Measurements from ENCODE around the gene SELENOK.
A peak's percentile ranks its signal among the peaks of the same experiment; 100 is the strongest.

SELENOK gene

GRCh38 chr3:53883008-53883407, 8.7 kb downstream of the SELENOK start:
- no peak for DNase-seq (ENCODE audit: low read depth)

- DNase-seq (ENCODE audit: low read depth): peak; percentile 37
Observed at GRCh38 chr3:53881691-53882593, 9.7 kb downstream of the SELENOK start, which contains the start of gene ACTR8. ACTR8 (minus strand) TSS chr3:53882152; CDS start chr3:53882101, 51 bp downstream.

GRCh38 chr3:53880396-53881345, 11.0 kb downstream of the SELENOK start:
- DNase-seq (ENCODE audit: low read depth): no peak

GRCh38 chr3:53865732-53866499, 25.7 kb downstream of the SELENOK start:
- no peak for DNase-seq (ENCODE audit: low read depth)

GRCh38 chr3:53863145-53863544, 28.5 kb downstream of the SELENOK start:
- no peak for DNase-seq (ENCODE audit: low read depth)

DNA sequence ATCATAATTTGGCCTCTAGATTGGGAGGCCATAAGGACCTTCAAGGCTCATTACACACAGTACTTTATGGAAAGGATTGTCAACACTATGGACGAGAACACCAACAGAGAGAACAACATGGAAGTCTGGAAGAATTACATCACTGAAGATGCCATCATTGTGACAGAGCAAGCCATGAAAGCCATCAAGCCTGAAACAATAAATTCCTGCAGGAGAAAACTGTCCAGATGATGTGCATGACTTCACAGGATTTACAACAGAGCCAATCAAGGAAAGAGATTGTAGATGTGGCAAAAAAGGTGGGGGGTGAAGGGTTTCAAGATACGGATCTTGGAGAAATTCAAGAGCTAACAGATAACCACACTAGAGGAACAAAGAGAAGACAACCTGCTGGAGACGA, 29.4 kb downstream of the SELENOK start:
- DNase-seq (ENCODE audit: low read depth): no peak

DNA sequence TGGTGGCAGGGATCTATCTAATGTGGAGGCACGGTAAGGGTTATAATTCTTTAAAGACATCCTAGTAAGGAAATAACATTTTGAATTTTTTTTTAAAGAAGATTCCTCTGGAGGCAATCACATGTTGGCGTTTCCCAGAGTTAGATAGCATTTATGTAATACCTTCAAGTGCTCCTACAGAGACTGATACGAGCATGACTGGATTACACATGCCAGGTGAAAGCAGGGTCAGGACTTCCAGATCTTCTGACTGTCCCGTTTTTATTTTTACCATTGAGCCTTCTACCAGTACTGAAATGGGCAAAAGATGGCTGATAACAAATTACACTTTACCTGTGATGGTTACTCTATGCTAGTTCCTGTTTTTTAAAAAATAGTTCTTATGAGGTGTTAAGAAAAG, 31.5 kb downstream of the SELENOK start:
- no peak for DNase-seq (ENCODE audit: low read depth)

DNA sequence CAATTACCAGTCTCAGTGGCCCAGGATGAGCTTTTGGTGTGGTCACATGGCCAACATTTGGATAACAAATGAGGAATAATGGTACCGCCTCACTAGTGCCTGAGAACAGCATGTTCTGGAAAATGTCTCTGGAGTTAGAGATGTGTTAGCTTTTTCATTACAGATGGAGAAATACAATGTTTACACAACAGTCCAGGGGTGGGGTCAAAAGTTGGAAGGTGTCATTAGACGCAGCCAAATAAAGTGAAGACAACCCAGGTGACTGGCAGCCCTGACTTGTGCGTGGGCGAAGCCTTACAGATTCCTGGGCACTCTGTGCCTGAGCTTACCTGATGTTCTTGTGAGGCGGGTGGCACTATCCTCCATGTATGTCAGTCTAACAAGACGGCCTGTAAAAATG, 32.5 kb downstream of the SELENOK start:
- no peak for DNase-seq (ENCODE audit: low read depth)

DNA sequence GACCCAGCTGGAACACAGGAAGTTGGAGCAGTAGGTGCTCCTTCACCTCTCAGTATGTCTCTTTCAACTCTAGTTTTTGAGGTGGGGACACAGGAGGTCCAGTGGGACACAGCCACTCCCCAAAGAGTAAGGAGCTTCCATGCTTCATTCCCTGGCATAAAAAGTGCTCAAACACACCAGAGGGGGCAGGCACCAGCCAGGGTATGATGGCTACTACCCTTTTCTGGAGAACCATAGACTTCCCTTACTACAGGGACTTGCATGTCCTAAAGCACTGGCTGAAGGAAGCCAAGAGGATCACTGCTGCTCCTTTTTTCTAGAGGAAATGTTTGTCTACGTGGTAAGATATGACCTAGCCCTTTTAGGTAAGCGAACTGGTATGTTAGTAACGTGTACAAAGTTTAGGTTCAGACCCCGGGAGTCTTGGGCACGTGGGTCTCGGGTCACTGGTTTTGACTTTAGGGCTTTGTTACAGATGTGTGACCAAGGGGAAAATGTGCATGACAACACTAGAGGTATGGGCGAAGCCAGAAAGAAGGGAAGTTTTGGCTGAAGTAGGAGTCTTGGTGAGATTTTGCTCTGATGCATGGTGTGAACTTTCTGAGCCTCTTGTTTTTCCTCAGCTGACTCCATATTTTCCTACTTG, 33.4 kb downstream of the SELENOK start:
- DNase-seq (ENCODE audit: low read depth): no peak

GRCh38 chr3:53856964-53857363, 34.7 kb downstream of the SELENOK start:
- no peak for DNase-seq (ENCODE audit: low read depth)

DNA sequence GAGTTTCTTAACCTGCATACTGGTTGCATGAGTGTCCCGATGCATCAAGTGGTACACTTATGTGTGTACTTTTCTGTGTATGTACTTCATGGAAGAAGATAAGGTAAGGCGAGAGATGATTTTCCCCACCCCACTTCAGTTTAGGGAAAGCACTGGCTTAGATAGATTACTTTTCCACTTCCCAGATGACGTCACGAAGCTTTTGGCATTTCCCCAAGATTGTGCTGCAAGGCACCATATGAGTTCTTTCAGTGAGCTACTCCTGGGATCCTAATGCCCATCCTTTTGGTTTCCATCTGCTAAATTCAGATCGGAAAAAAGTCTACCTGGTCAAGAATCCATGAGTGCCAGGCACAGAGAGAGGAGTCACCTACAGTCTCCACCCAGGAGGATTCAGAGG, 40.8 kb downstream of the SELENOK start:
- no peak for DNase-seq (ENCODE audit: low read depth)

GRCh38 chr3:53849916-53850315, 41.7 kb downstream of the SELENOK start:
- no peak for DNase-seq (ENCODE audit: low read depth)

DNA sequence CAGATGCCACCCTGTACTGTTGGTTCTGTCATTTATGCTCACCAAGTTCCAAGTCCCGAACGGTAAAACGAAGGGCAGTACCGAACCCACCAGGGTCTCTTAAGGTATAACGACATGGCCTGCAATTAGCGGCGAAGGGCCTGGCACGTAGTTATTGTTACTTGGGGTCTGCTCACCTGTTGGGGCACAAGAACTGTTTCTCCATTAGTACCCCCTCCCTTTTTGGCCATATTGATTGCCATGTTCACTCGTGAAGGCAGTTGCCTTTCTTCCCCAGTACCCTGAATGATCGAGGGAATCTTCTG, 44.9 kb downstream of the SELENOK start:
- no peak for DNase-seq (ENCODE audit: low read depth)

- no peak for DNase-seq (ENCODE audit: low read depth)
Observed at GRCh38 chr3:53846134-53846850, 45.4 kb downstream of the SELENOK start, which contains the start of the genes CHDH and IL17RB. CHDH (minus strand) TSS chr3:53846419; CDS start chr3:53824008, 22,411 bp downstream. IL17RB (plus strand) TSS chr3:53846568; CDS start chr3:53846589, 21 bp downstream.

DNA sequence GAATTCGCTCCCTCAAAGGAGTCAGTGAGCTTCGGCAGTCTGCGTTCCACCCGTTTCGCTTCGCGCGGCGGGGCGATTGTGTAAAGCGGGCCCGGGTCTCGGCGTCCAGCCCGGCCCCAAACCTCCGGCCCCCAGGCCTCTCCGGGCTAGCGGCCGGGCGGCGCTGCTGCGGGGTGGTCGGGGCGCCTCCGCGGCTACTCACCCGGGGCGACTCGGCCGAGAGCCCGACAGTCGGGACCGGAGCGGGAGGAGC, 45.9 kb downstream of the SELENOK start:
- no peak for DNase-seq (ENCODE audit: low read depth)

DNA sequence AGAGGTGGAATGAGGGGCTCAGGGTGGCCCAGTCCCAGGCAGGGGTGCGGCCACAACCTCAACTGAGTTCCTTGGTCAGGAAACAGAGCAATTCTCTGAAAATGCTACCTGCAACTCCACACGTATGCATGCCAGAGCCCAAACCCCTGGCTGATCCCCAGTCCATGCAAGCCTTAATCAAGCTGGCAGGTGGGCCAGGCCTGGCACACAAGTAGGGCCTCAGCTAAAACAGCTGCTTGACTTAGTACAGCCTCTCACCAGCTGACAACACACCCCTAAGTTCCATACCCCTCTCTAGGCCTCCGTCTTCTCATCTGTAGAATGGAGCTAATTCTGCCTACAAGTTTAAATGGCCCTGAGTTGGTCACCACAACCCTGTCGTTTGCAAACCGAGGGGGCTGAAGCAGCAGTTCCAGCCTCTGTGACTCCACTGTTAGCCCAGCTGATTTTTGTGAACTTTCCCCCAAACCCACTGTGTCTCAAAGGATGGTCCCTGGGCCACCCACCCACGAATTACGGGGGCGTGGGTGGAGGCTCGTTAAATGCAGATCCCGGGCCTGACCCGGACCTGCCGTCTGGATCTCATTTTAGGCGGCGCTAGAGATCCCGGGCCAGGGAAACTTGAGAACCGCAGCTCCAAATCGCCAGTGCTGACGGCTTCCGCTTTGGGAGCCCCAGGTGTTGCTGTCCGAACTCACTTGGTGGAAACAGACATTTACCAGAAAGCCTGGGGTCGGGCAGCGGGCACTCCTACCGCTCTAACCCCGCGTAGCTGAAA, 46.4 kb downstream of the SELENOK start:
- DNase-seq (ENCODE audit: low read depth): no peak

- no peak for DNase-seq (ENCODE audit: low read depth)
Observed at GRCh38 chr3:53844262-53845102, 47.2 kb downstream of the SELENOK start.

DNA sequence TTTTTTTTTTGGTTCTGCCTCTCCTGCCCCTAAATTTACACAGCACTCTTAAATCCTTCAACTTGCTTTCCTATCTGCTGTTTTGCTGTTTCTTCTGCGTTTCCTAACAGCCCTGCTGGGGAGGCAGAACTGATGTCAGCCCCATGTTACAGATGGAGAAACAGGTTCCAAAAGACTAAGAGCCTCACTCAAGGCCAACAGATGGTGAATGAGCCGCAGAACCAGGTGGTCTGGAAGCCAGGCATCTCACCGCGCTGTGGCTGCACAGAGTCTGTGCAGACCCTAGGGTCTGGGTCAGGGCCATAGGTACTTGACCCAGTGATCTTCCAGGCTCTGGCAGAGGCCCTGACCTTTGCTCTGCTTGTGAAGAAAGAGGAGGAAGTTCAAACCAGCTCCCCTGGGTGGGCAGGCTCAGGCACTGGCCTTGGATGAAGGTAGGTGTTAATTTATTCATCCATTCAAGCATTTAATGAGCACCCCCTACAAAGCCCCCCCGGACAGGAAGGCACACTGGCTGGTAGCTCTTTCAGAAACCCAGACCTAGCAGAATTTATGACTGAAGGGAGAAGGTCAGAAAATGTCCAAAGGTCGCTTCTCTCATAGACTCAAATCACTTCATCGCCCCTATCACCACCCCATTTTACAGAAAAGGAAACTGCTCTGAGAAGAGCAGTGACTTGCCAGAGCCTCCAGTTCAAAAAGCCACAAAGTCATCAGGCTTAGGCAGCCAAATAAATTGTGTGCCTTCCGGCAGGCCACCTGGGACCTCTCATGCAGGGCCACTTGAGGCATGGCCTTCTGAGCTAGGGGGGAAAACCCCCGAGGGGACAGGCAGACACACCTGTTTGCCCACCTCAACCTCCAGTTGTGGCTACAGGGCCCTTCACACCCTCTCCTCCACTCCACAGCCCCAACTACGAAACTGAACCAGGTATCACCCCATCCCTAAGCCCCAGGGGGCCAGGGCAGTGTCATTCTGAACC, 48.2 kb downstream of the SELENOK start:
- DNase-seq (ENCODE audit: low read depth): no peak
